Progenitor cell of endocrine pancreas (in vitro differentiated cells): ENCODE measurements around the gene MTX1. TPM values are rescaled to one million over a fixed set of nuclear protein-coding genes. Genes with fewer than 3 reads are reported as not detected.

Experiments used
- DNase-seq: peaks from one replicate; pipeline ENCODE4 v3.0.0; 2021; ENCODE audit warnings: low spot score; ENCODE audit not compliant: unreplicated experiment
- H3K27ac Mint-ChIP-seq: 2 replicates; pipeline ENCODE4 v1.8.0; 2021; ENCODE audit warnings: mild to moderate bottlenecking, moderate library complexity, mixed read lengths
- H3K27me3 Mint-ChIP-seq: 2 replicates; pipeline ENCODE4 v1.8.0; 2021; ENCODE audit warnings: mixed read lengths
- H3K36me3 Mint-ChIP-seq: 2 replicates; pipeline ENCODE4 v1.8.0; 2022; ENCODE audit warnings: mixed read lengths; ENCODE audit not compliant: insufficient read depth
- H3K4me1 Mint-ChIP-seq: 2 replicates; pipeline ENCODE4 v1.8.0; 2021; ENCODE audit warnings: low read depth, mixed read lengths
- H3K4me3 Mint-ChIP-seq: 2 replicates; pipeline ENCODE4 v1.8.0; 2021; ENCODE audit warnings: low read depth, mild to moderate bottlenecking, moderate library complexity, mixed read lengths
- H3K9me3 Mint-ChIP-seq: 2 replicates; pipeline ENCODE4 v1.8.0; 2021; ENCODE audit warnings: low read depth, mixed read lengths
- total RNA-seq: library from RNA; stranded (reverse); gene quantifications from 2 replicates; pipeline ENCODE4 v1.2.1, GENCODE V29; 2021
- TF ChIP-seq, protein P1 (sequence below): fragments of 200-600 bp; sonication (generic); IDR thresholded peaks from one replicate; pipeline ENCODE4 v1.5.0; 2021; ENCODE audit warnings: antibody characterized with exemption, mild to moderate bottlenecking; ENCODE audit not compliant: unreplicated experiment

The MTX1 gene
- total RNA-seq, 1 donor from 2014 or later = 38.7 TPM

- Mint-ChIP-seq H3K4me1 (peaks cover 19% of the 10 kb centered on the region), H3K27ac (no peak overlapping the region), H3K9me3 (no peaks in the 10 kb centered on the region), H3K27me3 (peaks cover 2% of the 10 kb centered on the region), H3K36me3 (peaks cover 4% of the 10 kb centered on the region), H3K4me3 (no peak overlapping the region)
- no peak for DNase-seq
- TF ChIP-seq, protein P1, sequence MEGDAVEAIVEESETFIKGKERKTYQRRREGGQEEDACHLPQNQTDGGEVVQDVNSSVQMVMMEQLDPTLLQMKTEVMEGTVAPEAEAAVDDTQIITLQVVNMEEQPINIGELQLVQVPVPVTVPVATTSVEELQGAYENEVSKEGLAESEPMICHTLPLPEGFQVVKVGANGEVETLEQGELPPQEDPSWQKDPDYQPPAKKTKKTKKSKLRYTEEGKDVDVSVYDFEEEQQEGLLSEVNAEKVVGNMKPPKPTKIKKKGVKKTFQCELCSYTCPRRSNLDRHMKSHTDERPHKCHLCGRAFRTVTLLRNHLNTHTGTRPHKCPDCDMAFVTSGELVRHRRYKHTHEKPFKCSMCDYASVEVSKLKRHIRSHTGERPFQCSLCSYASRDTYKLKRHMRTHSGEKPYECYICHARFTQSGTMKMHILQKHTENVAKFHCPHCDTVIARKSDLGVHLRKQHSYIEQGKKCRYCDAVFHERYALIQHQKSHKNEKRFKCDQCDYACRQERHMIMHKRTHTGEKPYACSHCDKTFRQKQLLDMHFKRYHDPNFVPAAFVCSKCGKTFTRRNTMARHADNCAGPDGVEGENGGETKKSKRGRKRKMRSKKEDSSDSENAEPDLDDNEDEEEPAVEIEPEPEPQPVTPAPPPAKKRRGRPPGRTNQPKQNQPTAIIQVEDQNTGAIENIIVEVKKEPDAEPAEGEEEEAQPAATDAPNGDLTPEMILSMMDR = no peak
Observed at GRCh38 chr1:155169541-155169940, 39.0 kb upstream of the MTX1 start.

- H3K9me3 Mint-ChIP-seq = no peaks in the 10 kb centered on the region
- DNase-seq = no peak
- H3K27ac Mint-ChIP-seq = no peak overlapping the region
- H3K36me3 Mint-ChIP-seq = peaks cover 4% of the 10 kb centered on the region
- peaks cover 25% of the 10 kb centered on the region for H3K4me1 Mint-ChIP-seq
- TF ChIP-seq, protein P1 = no peak
- H3K4me3 Mint-ChIP-seq = no peak overlapping the region
- H3K27me3 Mint-ChIP-seq = peaks cover 2% of the 10 kb centered on the region
Observed at GRCh38 chr1:155170101-155170785, 38.3 kb upstream of the MTX1 start.

GRCh38 chr1:155170806-155171205 lies 37.7 kb upstream of the MTX1 start:
- peaks cover 2% of the 10 kb centered on the region for H3K27me3 Mint-ChIP-seq
- no peak for DNase-seq
- TF ChIP-seq, protein P1 = no peak
- no peak overlapping the region for H3K27ac Mint-ChIP-seq
- H3K36me3 Mint-ChIP-seq = peaks cover 4% of the 10 kb centered on the region
- H3K4me3 Mint-ChIP-seq = peak overlapping the region; percentile 9
- no peaks in the 10 kb centered on the region for H3K9me3 Mint-ChIP-seq
- H3K4me1 Mint-ChIP-seq = peaks cover 25% of the 10 kb centered on the region

- Mint-ChIP-seq H3K36me3 (peaks cover 4% of the 10 kb centered on the region), H3K4me3 (peak overlapping the region; percentile 93), H3K27ac (peak overlapping the region; percentile 96), H3K4me1 (peaks cover 32% of the 10 kb centered on the region), H3K9me3 (no peaks in the 10 kb centered on the region), H3K27me3 (peaks cover under 1% of the 10 kb centered on the region)
- no peak for DNase-seq
- TF ChIP-seq, protein P1 = no peak
Observed at GRCh38 chr1:155171836-155172731, 36.4 kb upstream of the MTX1 start.

GRCh38 chr1:155172732-155173477 lies 35.6 kb upstream of the MTX1 start, which contains the start of gene KRTCAP2:
KRTCAP2 (minus strand) TSS chr1:155173304; CDS start chr1:155173224, 80 bp downstream.
- Mint-ChIP-seq H3K9me3 (no peaks in the 10 kb centered on the region), H3K27ac (peak within 1 kb of the TSS; percentile 96), H3K36me3 (peaks cover 6% of the 10 kb centered on the region), H3K27me3 (no peaks in the 10 kb centered on the region), H3K4me1 (peaks cover 29% of the 10 kb centered on the region), H3K4me3 (peak within 1 kb of the TSS; percentile 93)
- TF ChIP-seq, protein P1 = peak; percentile 92
- DNase-seq = peak; percentile 90
